Measurements from ENCODE around the gene RYR2.
A peak's percentile ranks its signal among the peaks of the same experiment; 100 is the strongest.

DNA sequence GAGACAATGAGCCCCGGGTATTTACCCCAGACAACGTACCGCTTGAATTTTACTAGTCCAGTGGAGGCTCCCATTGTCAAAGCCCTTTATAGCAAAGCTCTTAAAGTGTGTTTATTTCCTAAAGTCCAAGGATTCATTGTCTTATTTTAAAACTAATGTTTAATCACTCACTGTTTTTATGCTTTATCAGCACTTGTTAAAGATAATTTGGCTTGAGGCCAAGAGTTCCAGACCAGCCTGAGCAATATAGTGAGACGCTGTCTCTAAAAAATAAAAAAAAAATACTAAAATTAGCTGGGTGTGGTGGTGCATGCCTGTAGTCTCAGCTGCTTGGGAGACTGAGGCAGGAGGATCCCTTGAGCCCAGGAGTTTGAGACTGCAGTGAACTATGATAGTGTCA, 202.8 kb downstream of the RYR2 start:
- TF ChIP-seq, protein P1, sequence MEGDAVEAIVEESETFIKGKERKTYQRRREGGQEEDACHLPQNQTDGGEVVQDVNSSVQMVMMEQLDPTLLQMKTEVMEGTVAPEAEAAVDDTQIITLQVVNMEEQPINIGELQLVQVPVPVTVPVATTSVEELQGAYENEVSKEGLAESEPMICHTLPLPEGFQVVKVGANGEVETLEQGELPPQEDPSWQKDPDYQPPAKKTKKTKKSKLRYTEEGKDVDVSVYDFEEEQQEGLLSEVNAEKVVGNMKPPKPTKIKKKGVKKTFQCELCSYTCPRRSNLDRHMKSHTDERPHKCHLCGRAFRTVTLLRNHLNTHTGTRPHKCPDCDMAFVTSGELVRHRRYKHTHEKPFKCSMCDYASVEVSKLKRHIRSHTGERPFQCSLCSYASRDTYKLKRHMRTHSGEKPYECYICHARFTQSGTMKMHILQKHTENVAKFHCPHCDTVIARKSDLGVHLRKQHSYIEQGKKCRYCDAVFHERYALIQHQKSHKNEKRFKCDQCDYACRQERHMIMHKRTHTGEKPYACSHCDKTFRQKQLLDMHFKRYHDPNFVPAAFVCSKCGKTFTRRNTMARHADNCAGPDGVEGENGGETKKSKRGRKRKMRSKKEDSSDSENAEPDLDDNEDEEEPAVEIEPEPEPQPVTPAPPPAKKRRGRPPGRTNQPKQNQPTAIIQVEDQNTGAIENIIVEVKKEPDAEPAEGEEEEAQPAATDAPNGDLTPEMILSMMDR (IDR thresholded peaks at IDR 0.05) = no peak
- TF ChIP-seq, protein P2, sequence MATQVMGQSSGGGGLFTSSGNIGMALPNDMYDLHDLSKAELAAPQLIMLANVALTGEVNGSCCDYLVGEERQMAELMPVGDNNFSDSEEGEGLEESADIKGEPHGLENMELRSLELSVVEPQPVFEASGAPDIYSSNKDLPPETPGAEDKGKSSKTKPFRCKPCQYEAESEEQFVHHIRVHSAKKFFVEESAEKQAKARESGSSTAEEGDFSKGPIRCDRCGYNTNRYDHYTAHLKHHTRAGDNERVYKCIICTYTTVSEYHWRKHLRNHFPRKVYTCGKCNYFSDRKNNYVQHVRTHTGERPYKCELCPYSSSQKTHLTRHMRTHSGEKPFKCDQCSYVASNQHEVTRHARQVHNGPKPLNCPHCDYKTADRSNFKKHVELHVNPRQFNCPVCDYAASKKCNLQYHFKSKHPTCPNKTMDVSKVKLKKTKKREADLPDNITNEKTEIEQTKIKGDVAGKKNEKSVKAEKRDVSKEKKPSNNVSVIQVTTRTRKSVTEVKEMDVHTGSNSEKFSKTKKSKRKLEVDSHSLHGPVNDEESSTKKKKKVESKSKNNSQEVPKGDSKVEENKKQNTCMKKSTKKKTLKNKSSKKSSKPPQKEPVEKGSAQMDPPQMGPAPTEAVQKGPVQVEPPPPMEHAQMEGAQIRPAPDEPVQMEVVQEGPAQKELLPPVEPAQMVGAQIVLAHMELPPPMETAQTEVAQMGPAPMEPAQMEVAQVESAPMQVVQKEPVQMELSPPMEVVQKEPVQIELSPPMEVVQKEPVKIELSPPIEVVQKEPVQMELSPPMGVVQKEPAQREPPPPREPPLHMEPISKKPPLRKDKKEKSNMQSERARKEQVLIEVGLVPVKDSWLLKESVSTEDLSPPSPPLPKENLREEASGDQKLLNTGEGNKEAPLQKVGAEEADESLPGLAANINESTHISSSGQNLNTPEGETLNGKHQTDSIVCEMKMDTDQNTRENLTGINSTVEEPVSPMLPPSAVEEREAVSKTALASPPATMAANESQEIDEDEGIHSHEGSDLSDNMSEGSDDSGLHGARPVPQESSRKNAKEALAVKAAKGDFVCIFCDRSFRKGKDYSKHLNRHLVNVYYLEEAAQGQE (IDR thresholded peaks at IDR 0.05) = no peak
- TF ChIP-seq KDM1A (IDR thresholded peaks at IDR 0.05; ENCODE audit: low read depth) = no peak
- TF ChIP-seq MAFK (IDR thresholded peaks at IDR 0.05; ENCODE audit: partially characterized antibody) = peak; percentile 53
- TF ChIP-seq POLR2A (IDR thresholded peaks at IDR 0.05; ENCODE audit: low read length) = no peak

Data from A549 (cell line).